ENCODE data around the gene MRPL42. TPM values are rescaled to one million over a fixed set of nuclear protein-coding genes. Genes with fewer than 3 reads are reported as not detected.

MRPL42 gene
- total RNA-seq, 1 experiment from 2014 or later: 121 TPM

- peaks cover 10% of the 10 kb centered on the region; the same call in 1 of the 2 replicates for H3K36me3 Mint-ChIP-seq
- no peak for ATAC-seq
- DNase-seq (ENCODE audit: low spot score): no peak
- H3K4me3 Mint-ChIP-seq: no peak overlapping the region
- POLR2A ChIA-PET: no interaction called here
- CTCF ChIA-PET: no interaction called here
- no peaks in the 10 kb centered on the region for H3K4me1 Mint-ChIP-seq
- H3K9me3 Mint-ChIP-seq: peaks cover 9% of the 10 kb centered on the region
- TF ChIP-seq NR2C2 (CRISPR knock-in tag; IDR thresholded peaks at IDR 0.05) (no peak), ZNF138 (CRISPR knock-in tag; conservative IDR thresholded peaks at IDR 0.05) (no peak), SP1 (CRISPR knock-in tag; conservative IDR thresholded peaks at IDR 0.05) (no peak), ZNF281 (CRISPR knock-in tag; IDR thresholded peaks at IDR 0.05) (no peak), IRF1 (CRISPR knock-in tag; IDR thresholded peaks at IDR 0.05) (no peak), SMAD4 (CRISPR knock-in tag; IDR thresholded peaks at IDR 0.05) (no peak), ATF2 (CRISPR knock-in tag; IDR thresholded peaks at IDR 0.05; ENCODE audit: borderline replicate concordance, low read depth) (no peak), NR3C1 (CRISPR knock-in tag; conservative IDR thresholded peaks at IDR 0.05; ENCODE audit: low read depth) (no peak), AFF4 (CRISPR knock-in tag; IDR thresholded peaks at IDR 0.05; ENCODE audit: borderline replicate concordance) (no peak), MAX (CRISPR knock-in tag; IDR thresholded peaks at IDR 0.05) (no peak), OVOL2 (CRISPR knock-in tag; IDR thresholded peaks at IDR 0.05; ENCODE audit: borderline replicate concordance) (no peak), JUN (CRISPR knock-in tag; IDR thresholded peaks at IDR 0.05) (no peak), ATF6 (CRISPR knock-in tag; IDR thresholded peaks at IDR 0.05) (no peak), ZNF219 (CRISPR knock-in tag; IDR thresholded peaks at IDR 0.05; ENCODE audit: borderline replicate concordance) (no peak), ZMAT4 (CRISPR knock-in tag; IDR thresholded peaks at IDR 0.05) (no peak), GTF2I (CRISPR knock-in tag; conservative IDR thresholded peaks at IDR 0.05) (no peak), GABPB1 (CRISPR knock-in tag; IDR thresholded peaks at IDR 0.05) (no peak)
- TF ChIP-seq, protein P1, sequence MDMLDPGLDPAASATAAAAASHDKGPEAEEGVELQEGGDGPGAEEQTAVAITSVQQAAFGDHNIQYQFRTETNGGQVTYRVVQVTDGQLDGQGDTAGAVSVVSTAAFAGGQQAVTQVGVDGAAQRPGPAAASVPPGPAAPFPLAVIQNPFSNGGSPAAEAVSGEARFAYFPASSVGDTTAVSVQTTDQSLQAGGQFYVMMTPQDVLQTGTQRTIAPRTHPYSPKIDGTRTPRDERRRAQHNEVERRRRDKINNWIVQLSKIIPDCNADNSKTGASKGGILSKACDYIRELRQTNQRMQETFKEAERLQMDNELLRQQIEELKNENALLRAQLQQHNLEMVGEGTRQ (CRISPR knock-in tag; IDR thresholded peaks at IDR 0.05): no peak
- TF ChIP-seq, protein P2, sequence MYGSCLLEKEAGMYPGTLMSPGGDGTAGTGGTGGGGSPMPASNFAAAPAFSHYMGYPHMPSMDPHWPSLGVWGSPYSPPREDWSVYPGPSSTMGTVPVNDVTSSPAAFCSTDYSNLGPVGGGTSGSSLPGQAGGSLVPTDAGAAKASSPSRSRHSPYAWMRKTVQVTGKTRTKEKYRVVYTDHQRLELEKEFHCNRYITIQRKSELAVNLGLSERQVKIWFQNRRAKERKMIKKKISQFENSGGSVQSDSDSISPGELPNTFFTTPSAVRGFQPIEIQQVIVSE (CRISPR knock-in tag; IDR thresholded peaks at IDR 0.05; ENCODE audit: borderline replicate concordance): no peak
- no peak overlapping the region for H3K27ac Mint-ChIP-seq
- no peaks in the 10 kb centered on the region for H3K27me3 Mint-ChIP-seq (ENCODE audit: low read depth)
Measured at GRCh38 chr12:93549174-93549573, 81.9 kb downstream of the MRPL42 start.
